Activated naive CD4-positive, alpha-beta T cell (primary cell): ENCODE data around the gene MRPS22.
A peak's percentile ranks its signal among the peaks of the same experiment; 100 is the strongest.

ENCODE experiments used
- DNase-seq, 4 experiments: peaks; one replicate each; lab custom pipeline; 2025; lab: John Stamatoyannopoulos, UW

The MRPS22 gene

GRCh38 chr3:139343895-139344856, at the start of gene MRPS22:
Gene MRPS22 (plus strand): TSS chr3:139344020. CDS start chr3:139344027, 7 bp downstream.
- DNase-seq = peak; percentile 42 to 61 (median 55)

GRCh38 chr3:139295040-139295439, 48.8 kb upstream of the MRPS22 start:
- DNase-seq = no peak

- no peak for DNase-seq
These were observed 47.6 kb upstream of the MRPS22 start for GRCh38 chr3:139296141-139296718.

GRCh38 chr3:139297588-139298311, 46.1 kb upstream of the MRPS22 start:
- DNase-seq = no peak

- DNase-seq = no peak
These were observed 44.3 kb upstream of the MRPS22 start for GRCh38 chr3:139299261-139300132.

GRCh38 chr3:139300416-139300815, 43.4 kb upstream of the MRPS22 start:
- DNase-seq = no peak

- DNase-seq = no peak
These were observed 42.6 kb upstream of the MRPS22 start for GRCh38 chr3:139301183-139301582.

- no peak for DNase-seq
These were observed 42.2 kb upstream of the MRPS22 start for GRCh38 chr3:139301654-139302053.

- no peak for DNase-seq
These were observed 41.6 kb upstream of the MRPS22 start for GRCh38 chr3:139302084-139302800.

- no peak for DNase-seq
These were observed 41.1 kb upstream of the MRPS22 start for GRCh38 chr3:139302801-139303113.

- DNase-seq = no peak
These were observed 40.6 kb upstream of the MRPS22 start for GRCh38 chr3:139303216-139303615.

GRCh38 chr3:139304383-139304782, 39.4 kb upstream of the MRPS22 start:
- DNase-seq = no peak

GRCh38 chr3:139306078-139306477, 37.7 kb upstream of the MRPS22 start:
- no peak for DNase-seq

- no peak for DNase-seq
These were observed 36.7 kb upstream of the MRPS22 start for GRCh38 chr3:139307072-139307491.

- no peak for DNase-seq
These were observed 35.9 kb upstream of the MRPS22 start for GRCh38 chr3:139307601-139308555.

- no peak for DNase-seq
These were observed 35.3 kb upstream of the MRPS22 start for GRCh38 chr3:139308560-139308959.

- no peak for DNase-seq
These were observed 34.7 kb upstream of the MRPS22 start for GRCh38 chr3:139309061-139309591.

GRCh38 chr3:139309880-139310279, 33.9 kb upstream of the MRPS22 start:
- DNase-seq = no peak

- DNase-seq = no peak
These were observed 33.3 kb upstream of the MRPS22 start for GRCh38 chr3:139310474-139310933.

- DNase-seq = no peak
These were observed 32.3 kb upstream of the MRPS22 start for GRCh38 chr3:139311557-139311956.
